Measurements from ENCODE around the gene IPMK. TPM values are rescaled to one million over a fixed set of nuclear protein-coding genes. Genes with fewer than 3 reads are reported as not detected.
"Not testable (repeated sequence)": the region's sequence is repeated elsewhere in the genome, so short reads cannot be mapped to it uniquely, and the experiment has no call there.

Gene IPMK
- total RNA-seq, 2 donors from 2014 or later, result 3.1 to 4.6 TPM

GRCh38 chr10:58158806-58159205 lies 108.9 kb downstream of the IPMK start:
- 76 to 84% methylated on average over 4 of the region's 4 CpGs for WGBS, 2 donors
- TF ChIP-seq CTCF (IDR thresholded peaks at IDR 0.05) (no peak), POLR2A (IDR thresholded peaks at IDR 0.05) (no peak)
- Histone ChIP-seq H3K36me3 (replicated peaks in 1 of 2; ENCODE audit: insufficient read depth in 1 of 2, low read depth in 2 of 2) (no peaks in the 10 kb centered on the region), H3K27me3 (no peaks in the 10 kb centered on the region), H3K4me1 (no peaks in the 10 kb centered on the region), H3K4me3 (no peak overlapping the region), H3K27ac (no peak overlapping the region), H3K9me3 (no peaks in the 10 kb centered on the region)
- intact Hi-C loops (cut with DNase I), result no loop called here
- no peak for DNase-seq
- ATAC-seq, result no peak

- ATAC-seq, result no peak
- Histone ChIP-seq H3K9me3 (no peaks in the 10 kb centered on the region), H3K4me1 (no peaks in the 10 kb centered on the region), H3K27me3 (no peaks in the 10 kb centered on the region), H3K4me3 (no peak overlapping the region), H3K36me3 (replicated peaks in 1 of 2; ENCODE audit: insufficient read depth in 1 of 2, low read depth in 2 of 2) (no peaks in the 10 kb centered on the region), H3K27ac (no peak overlapping the region)
- DNase-seq, result peak in 1 of 4 donors; percentile 12
- WGBS, 2 donors, result 53 to 57% methylated on average over 7 of the region's 7 CpGs
- no peak for TF ChIP-seq CTCF (IDR thresholded peaks at IDR 0.05)
- no peak for TF ChIP-seq POLR2A (IDR thresholded peaks at IDR 0.05)
- intact Hi-C loops (cut with DNase I), result no loop called here
These were observed 110.5 kb downstream of the IPMK start for GRCh38 chr10:58157076-58157766.

GRCh38 chr10:58155941-58156340 lies 111.8 kb downstream of the IPMK start:
- H3K27ac ChIP-seq; H3K4me1 ChIP-seq; H3K27me3 ChIP-seq; ATAC-seq; H3K4me3 ChIP-seq; intact Hi-C loops (cut with DNase I); H3K36me3 ChIP-seq (replicated peaks in 1 of 2; ENCODE audit: insufficient read depth in 1 of 2, low read depth in 2 of 2); DNase-seq; H3K9me3 ChIP-seq: not testable (repeated sequence)
- WGBS, 2 donors, result 70 to 89% methylated on average over 2 of the region's 2 CpGs

- H3K27me3 ChIP-seq, result no peaks in the 10 kb centered on the region
- no peaks in the 10 kb centered on the region for H3K36me3 ChIP-seq (replicated peaks in 1 of 2; ENCODE audit: insufficient read depth in 1 of 2, low read depth in 2 of 2)
- no peak overlapping the region for H3K27ac ChIP-seq
- ATAC-seq (no peak), DNase-seq (no peak)
- no peaks in the 10 kb centered on the region for H3K9me3 ChIP-seq
- no peaks in the 10 kb centered on the region for H3K4me1 ChIP-seq
- no peak overlapping the region for H3K4me3 ChIP-seq
- whole genome bisulfite sequencing, 2 donors, result 44 to 50% methylated on average over 1 of the region's 1 CpG
- intact Hi-C loops (cut with DNase I), result no loop called here
- TF ChIP-seq POLR2A (IDR thresholded peaks at IDR 0.05) (no peak), CTCF (IDR thresholded peaks at IDR 0.05) (no peak)
These were observed 113.9 kb downstream of the IPMK start for GRCh38 chr10:58153751-58154150.

- intact Hi-C loops (cut with DNase I), result no loop called here
- H3K9me3 ChIP-seq, result no peaks in the 10 kb centered on the region
These were observed 114.9 kb downstream of the IPMK start for GRCh38 chr10:58152673-58153263.

More at GRCh38 chr10:58152673-58153263, 114.9 kb downstream of the IPMK start:
- DNase-seq, result peak; percentile 32 to 57 (median 48)
- Histone ChIP-seq H3K4me1 (no peaks in the 10 kb centered on the region), H3K27me3 (no peaks in the 10 kb centered on the region), H3K4me3 (no peak overlapping the region), H3K36me3 (replicated peaks in 1 of 2; ENCODE audit: insufficient read depth in 1 of 2, low read depth in 2 of 2) (no peaks in the 10 kb centered on the region), H3K27ac (no peak overlapping the region)
- peak in 6 of 7 experiments; percentile 34 to 51 (median 44) for TF ChIP-seq CTCF (IDR thresholded peaks at IDR 0.05)
- TF ChIP-seq POLR2A (IDR thresholded peaks at IDR 0.05), result no peak
- WGBS, 2 donors, result 19 to 23% methylated on average over 8 of the region's 8 CpGs
- no peak for ATAC-seq

Measured in body of pancreas (tissue), 4 donors.